NT2/D1 (cell line): ENCODE measurements around the gene NUDT6.

Experiments used
- SUZ12 ChIP-seq: IDR thresholded peaks from 2 replicates; pipeline ENCODE4 v1.6.1; 2011; ENCODE audit not compliant: insufficient read length, insufficient read depth; ENCODE audit errors: extremely low read depth
- YY1 ChIP-seq: IDR thresholded peaks from 2 replicates; pipeline ENCODE4 v1.6.1; 2011; ENCODE audit not compliant: insufficient read length, insufficient read depth
- ZNF274 ChIP-seq: IDR thresholded peaks from 2 replicates; pipeline ENCODE4 v1.6.1; 2011; ENCODE audit warnings: mild to moderate bottlenecking, low read depth, low read length

DNA sequence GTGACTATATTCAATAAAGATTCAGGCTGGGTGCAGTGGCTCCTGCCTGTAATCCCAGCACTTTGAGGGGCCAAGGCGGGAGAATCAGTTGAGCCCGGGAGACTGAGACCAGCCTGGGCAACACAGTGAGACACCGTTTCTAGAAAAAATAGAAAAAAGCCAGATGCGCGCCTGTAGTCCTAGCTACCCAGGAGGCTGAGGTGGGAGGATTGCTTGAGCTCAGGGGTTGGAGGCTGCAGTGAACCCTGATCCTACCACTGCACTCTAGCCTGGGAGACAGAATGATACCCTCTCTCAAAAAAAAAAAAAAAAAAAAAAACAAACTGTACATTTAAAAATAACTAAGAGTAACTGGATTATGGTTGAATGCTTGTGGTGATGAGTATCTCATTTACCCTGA lies 1.1 kb downstream of the NUDT6 start:
- TF ChIP-seq ZNF274: no peak
- no peak for TF ChIP-seq YY1
- TF ChIP-seq SUZ12: no peak
